Measurements from ENCODE around the gene NUMBL. TPM values are rescaled to one million over a fixed set of nuclear protein-coding genes. Genes with fewer than 3 reads are reported as not detected.

Gene NUMBL
- total RNA-seq, 1 donor from 2014 or later = 16.9 TPM

- no peak for DNase-seq
- intact Hi-C loops (cut with micrococcal nuclease) = no loop called here
- ATAC-seq = no peak
Measured at GRCh38 chr19:40621283-40621682, 69.2 kb downstream of the NUMBL start.

GRCh38 chr19:40620161-40620485 lies 70.3 kb downstream of the NUMBL start:
- no peak for ATAC-seq
- no peak for DNase-seq
- intact Hi-C loops (cut with micrococcal nuclease) = no loop called here

DNA sequence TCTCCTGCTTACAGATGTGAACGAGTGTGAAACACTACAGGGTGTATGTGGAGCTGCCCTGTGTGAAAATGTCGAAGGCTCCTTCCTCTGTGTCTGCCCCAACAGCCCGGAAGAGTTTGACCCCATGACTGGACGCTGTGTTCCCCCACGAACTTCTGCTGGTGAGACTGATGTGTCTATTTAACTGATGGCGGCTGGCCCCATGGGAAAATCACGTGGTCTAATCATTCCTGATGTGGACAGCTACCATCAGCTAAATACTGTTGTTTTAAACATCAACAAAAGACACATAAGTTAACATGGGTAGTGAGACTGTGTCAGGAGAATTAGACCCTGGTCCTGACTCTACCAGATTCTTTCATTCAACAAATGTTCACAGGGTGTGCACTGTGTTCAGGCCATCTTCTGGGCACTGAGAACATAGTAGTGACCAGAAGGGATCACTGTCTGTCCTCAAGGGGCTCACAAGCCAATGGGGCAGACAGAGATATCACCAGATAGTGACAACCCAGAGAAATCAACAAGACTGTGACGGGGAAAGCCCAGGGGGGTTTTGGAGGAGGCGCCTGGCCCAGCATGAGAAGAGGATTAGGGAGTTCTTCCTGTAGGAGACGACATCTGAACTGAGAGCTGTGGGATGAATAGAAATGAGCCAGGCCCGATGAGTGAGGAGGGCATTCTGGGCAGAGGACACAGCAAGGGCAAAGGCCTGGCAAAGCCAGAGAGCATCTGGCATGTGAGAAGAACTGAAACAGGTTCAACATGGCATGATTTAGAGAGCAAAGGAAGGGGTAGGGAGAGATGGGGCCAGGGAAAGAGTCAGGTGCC lies 70.9 kb downstream of the NUMBL start:
- intact Hi-C loops (cut with micrococcal nuclease) = no loop called here
- peak; percentile 44 for DNase-seq
- ATAC-seq = peak; percentile 75

GRCh38 chr19:40617961-40618360 lies 72.5 kb downstream of the NUMBL start:
- DNase-seq = no peak
- intact Hi-C loops (cut with micrococcal nuclease) = no loop called here
- no peak for ATAC-seq

GRCh38 chr19:40616941-40617340 lies 73.5 kb downstream of the NUMBL start:
- intact Hi-C loops (cut with micrococcal nuclease) = no loop called here
- no peak for DNase-seq

DNA sequence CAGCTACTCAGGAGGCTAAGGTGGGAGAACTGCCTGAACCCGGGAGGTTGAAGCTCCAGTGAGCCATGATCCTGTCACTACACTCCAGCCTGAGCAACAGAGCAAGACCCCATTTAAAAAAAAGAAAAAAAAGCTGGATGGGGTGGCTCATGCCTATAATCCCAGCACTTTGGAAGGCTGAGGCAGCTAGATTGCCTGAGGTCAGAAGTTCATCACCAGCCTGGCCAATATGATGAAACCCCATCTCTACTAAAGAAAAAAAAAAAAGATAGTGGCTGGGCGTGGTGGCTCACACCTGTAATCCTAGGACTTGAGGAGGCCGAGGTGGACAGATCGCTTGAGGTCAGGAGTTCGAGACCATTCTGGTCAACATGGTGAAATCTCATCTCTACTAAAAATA lies 74.3 kb downstream of the NUMBL start:
- no peak for ATAC-seq
- intact Hi-C loops (cut with micrococcal nuclease) = no loop called here
- DNase-seq = no peak

More at GRCh38 chr19:40616941-40617340, 73.5 kb downstream of the NUMBL start:
- no peak for ATAC-seq

Other genes starting within 250 kb of the NUMBL start
- 23.4 TPM for gene SERTAD3, start 246.3 kb downstream of the NUMBL start, total RNA-seq
- gene BLVRB, start 224.9 kb downstream of the NUMBL start, total RNA-seq = 120 TPM
- 4.8 TPM for gene SPTBN4, start 223.7 kb downstream of the NUMBL start, total RNA-seq
- 16.4 TPM for gene SHKBP1, start 113.8 kb downstream of the NUMBL start, total RNA-seq
- 294 TPM for gene LTBP4, start 89.3 kb downstream of the NUMBL start, total RNA-seq
- 34.6 TPM for gene COQ8B, start 26.2 kb upstream of the NUMBL start, total RNA-seq
- gene ITPKC, start 26.5 kb upstream of the NUMBL start, total RNA-seq = 12.8 TPM
- gene ACTMAP, start 59.8 kb upstream of the NUMBL start, total RNA-seq = 6.7 TPM
- 41.6 TPM for gene SNRPA, start 60.6 kb upstream of the NUMBL start, total RNA-seq
- 1.1 TPM for gene MIA, start 84.9 kb upstream of the NUMBL start, total RNA-seq
- gene RAB4B, start 87.6 kb upstream of the NUMBL start, total RNA-seq = 10.1 TPM
- 65.5 TPM for gene EGLN2, start 108.5 kb upstream of the NUMBL start, total RNA-seq
- not detected for gene CYP2A6, start 159.8 kb upstream of the NUMBL start, total RNA-seq
- not detected for gene CYP2A7, start 191.6 kb upstream of the NUMBL start, total RNA-seq

All from left ventricle myocardium superior (tissue), 1 donor.